ENCODE results near the gene TASP1.

DNA sequence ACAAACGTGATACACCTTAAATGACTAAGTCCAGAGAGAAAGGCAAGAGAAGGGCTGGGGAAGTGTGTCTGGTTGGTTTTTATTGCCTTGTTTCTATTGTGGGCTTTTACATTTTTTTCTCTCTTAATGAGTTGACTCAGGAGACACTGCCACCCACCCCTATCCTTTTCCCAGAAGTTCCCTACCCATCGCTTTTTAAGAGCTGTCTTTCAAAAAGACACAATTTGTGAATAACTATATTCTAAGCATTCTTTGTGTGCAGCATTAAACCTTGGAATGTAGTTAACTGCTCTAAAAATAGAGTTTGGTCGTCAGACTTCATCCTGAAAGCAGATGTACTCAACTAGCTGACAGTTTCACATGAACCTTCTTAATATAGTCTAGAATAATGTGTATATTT, 242.7 kb downstream of the TASP1 start:
- TF ChIP-seq EZH2 (IDR thresholded peaks at IDR 0.05; ENCODE audit: borderline replicate concordance, low read depth, low read length, severe bottlenecking) (no peak), CTCF (IDR thresholded peaks at IDR 0.05; ENCODE audit: borderline replicate concordance, extremely low read depth, low read length, poor library complexity, severe bottlenecking) (no peak)

All from DND-41 (cell line).